ENCODE measurements around the gene PTPN14.

- TF ChIP-seq CTCF (IDR thresholded peaks at IDR 0.05) (no peak), ZFX (IDR thresholded peaks at IDR 0.05; ENCODE audit: borderline replicate concordance) (no peak)
Measured at GRCh38 chr1:214438075-214438474, 113.3 kb downstream of the PTPN14 start.

Data from 22Rv1 (cell line).